ENCODE results near the gene ZNF804B.
A peak's percentile ranks its signal among the peaks of the same experiment; 100 is the strongest.

ZNF804B gene

GRCh38 chr7:88928276-88928675, 168.8 kb downstream of the ZNF804B start:
- in situ Hi-C loops (cut with HindIII; ENCODE audit: low pct_ligation_motif_present, low pct_unique_long_range_greater_than_20kb, low sequenced_read_pairs): no loop called here

GRCh38 chr7:88929719-88930118, 170.2 kb downstream of the ZNF804B start:
- DNase-seq: no peak
- in situ Hi-C loops (cut with HindIII; ENCODE audit: low pct_ligation_motif_present, low pct_unique_long_range_greater_than_20kb, low sequenced_read_pairs): no loop called here

More at GRCh38 chr7:88928276-88928675, 168.8 kb downstream of the ZNF804B start:
- no peak for DNase-seq

GRCh38 chr7:88933285-88933684, 173.8 kb downstream of the ZNF804B start:
- in situ Hi-C loops (cut with HindIII; ENCODE audit: low pct_ligation_motif_present, low pct_unique_long_range_greater_than_20kb, low sequenced_read_pairs): no loop called here
- DNase-seq: no peak

GRCh38 chr7:88942815-88943501, 183.5 kb downstream of the ZNF804B start:
- in situ Hi-C loops (cut with HindIII; ENCODE audit: low pct_ligation_motif_present, low pct_unique_long_range_greater_than_20kb, low sequenced_read_pairs): no loop called here
- DNase-seq: no peak

- in situ Hi-C loops (cut with HindIII; ENCODE audit: low pct_ligation_motif_present, low pct_unique_long_range_greater_than_20kb, low sequenced_read_pairs): no loop called here
- no peak for DNase-seq
Observed at GRCh38 chr7:88951826-88952225, 192.3 kb downstream of the ZNF804B start.

- in situ Hi-C loops (cut with HindIII; ENCODE audit: low pct_ligation_motif_present, low pct_unique_long_range_greater_than_20kb, low sequenced_read_pairs): no loop called here
- DNase-seq: no peak
Observed at GRCh38 chr7:88964418-88964817, 204.9 kb downstream of the ZNF804B start.

- DNase-seq: no peak
- in situ Hi-C loops (cut with HindIII; ENCODE audit: low pct_ligation_motif_present, low pct_unique_long_range_greater_than_20kb, low sequenced_read_pairs): no loop called here
Observed at GRCh38 chr7:88965371-88965770, 205.9 kb downstream of the ZNF804B start.

GRCh38 chr7:88967432-88967831, 207.9 kb downstream of the ZNF804B start:
- no peak for DNase-seq
- in situ Hi-C loops (cut with HindIII; ENCODE audit: low pct_ligation_motif_present, low pct_unique_long_range_greater_than_20kb, low sequenced_read_pairs): no loop called here

- DNase-seq: no peak
- in situ Hi-C loops (cut with HindIII; ENCODE audit: low pct_ligation_motif_present, low pct_unique_long_range_greater_than_20kb, low sequenced_read_pairs): no loop called here
Observed at GRCh38 chr7:88969167-88969566, 209.7 kb downstream of the ZNF804B start.

GRCh38 chr7:88985295-88985694, 225.8 kb downstream of the ZNF804B start:
- DNase-seq: no peak

GRCh38 chr7:89001306-89001705, 241.8 kb downstream of the ZNF804B start:
- in situ Hi-C loops (cut with HindIII; ENCODE audit: low pct_ligation_motif_present, low pct_unique_long_range_greater_than_20kb, low sequenced_read_pairs): no loop called here
- DNase-seq: no peak

More at GRCh38 chr7:88985295-88985694, 225.8 kb downstream of the ZNF804B start:
- in situ Hi-C loops (cut with HindIII; ENCODE audit: low pct_ligation_motif_present, low pct_unique_long_range_greater_than_20kb, low sequenced_read_pairs): no loop called here

GRCh38 chr7:89002981-89003956, 243.8 kb downstream of the ZNF804B start:
- in situ Hi-C loops (cut with HindIII; ENCODE audit: low pct_ligation_motif_present, low pct_unique_long_range_greater_than_20kb, low sequenced_read_pairs): no loop called here

GRCh38 chr7:89012016-89012415, 252.5 kb downstream of the ZNF804B start:
- in situ Hi-C loops (cut with HindIII; ENCODE audit: low pct_ligation_motif_present, low pct_unique_long_range_greater_than_20kb, low sequenced_read_pairs): no loop called here
- DNase-seq: no peak

More at GRCh38 chr7:89002981-89003956, 243.8 kb downstream of the ZNF804B start:
- DNase-seq: peak; percentile 44

- in situ Hi-C loops (cut with HindIII; ENCODE audit: low pct_ligation_motif_present, low pct_unique_long_range_greater_than_20kb, low sequenced_read_pairs): no loop called here
- no peak for DNase-seq
Observed at GRCh38 chr7:89017695-89018094, 258.2 kb downstream of the ZNF804B start.

- in situ Hi-C loops (cut with HindIII; ENCODE audit: low pct_ligation_motif_present, low pct_unique_long_range_greater_than_20kb, low sequenced_read_pairs): no loop called here
- DNase-seq: no peak
Observed at GRCh38 chr7:89021741-89022140, 262.2 kb downstream of the ZNF804B start.

GRCh38 chr7:89023206-89023605, 263.7 kb downstream of the ZNF804B start:
- DNase-seq: no peak
- in situ Hi-C loops (cut with HindIII; ENCODE audit: low pct_ligation_motif_present, low pct_unique_long_range_greater_than_20kb, low sequenced_read_pairs): no loop called here

- in situ Hi-C loops (cut with HindIII; ENCODE audit: low pct_ligation_motif_present, low pct_unique_long_range_greater_than_20kb, low sequenced_read_pairs): no loop called here
- DNase-seq: no peak
Observed at GRCh38 chr7:89023877-89024276, 264.4 kb downstream of the ZNF804B start.

- DNase-seq: no peak
- in situ Hi-C loops (cut with HindIII; ENCODE audit: low pct_ligation_motif_present, low pct_unique_long_range_greater_than_20kb, low sequenced_read_pairs): no loop called here
Observed at GRCh38 chr7:89027781-89028180, 268.3 kb downstream of the ZNF804B start.

- DNase-seq: no peak
- in situ Hi-C loops (cut with HindIII; ENCODE audit: low pct_ligation_motif_present, low pct_unique_long_range_greater_than_20kb, low sequenced_read_pairs): no loop called here
Observed at GRCh38 chr7:89028319-89028718, 268.8 kb downstream of the ZNF804B start.
